OCI-LY3 (cell line): ENCODE results near the gene SLC36A1.

Experiments
- H2AFZ ChIP-seq: fragments of 200-600, 300-600 bp; shearing (Covaris generic); 2 replicates; pipeline ENCODE4 v1.6.0; 2014; ENCODE audit warnings: antibody characterized with exemption, low read depth, low read length
- H3K27ac ChIP-seq: fragments of 200-600, 300-600 bp; sonication (generic); 2 replicates; pipeline ENCODE4 v1.5.1; 2014; ENCODE audit warnings: mild to moderate bottlenecking, low read length, moderate library complexity, mixed read lengths
- H3K27me3 ChIP-seq: fragments of 200-600, 300-600 bp; sonication (generic); 2 replicates; pipeline ENCODE4 v1.6.1; 2014; ENCODE audit warnings: low read depth, low read length, mixed read lengths
- H3K36me3 ChIP-seq: fragments of 200-600, 300-600 bp; sonication (generic); replicated peaks from 2 replicates; pipeline ENCODE3; 2014; ENCODE audit warnings: low read depth, low read length, mixed read lengths
- H3K4me1 ChIP-seq: fragments of 300-600, 200-600 bp; sonication (generic); 2 replicates; pipeline ENCODE4 v1.6.1; 2014; ENCODE audit warnings: low read length, mixed read lengths
- H3K4me2 ChIP-seq: fragments of 200-600, 300-600 bp; sonication (generic); 2 replicates; pipeline ENCODE4 v1.6.1; 2014; ENCODE audit warnings: low read length, mixed read lengths
- H3K4me3 ChIP-seq: fragments of 300-600, 200-600 bp; sonication (generic); 2 replicates; pipeline ENCODE4 v1.5.1; 2014; ENCODE audit warnings: antibody characterized with exemption, mild to moderate bottlenecking, low read length, moderate library complexity
- H3K79me2 ChIP-seq: fragments of 300-600, 200-600 bp; shearing (Covaris generic); 2 replicates; pipeline ENCODE4 v1.6.1; 2014; ENCODE audit warnings: mild to moderate bottlenecking, low read length, mixed read lengths
- H3K9ac ChIP-seq: fragments of 300-600, 200-600 bp; shearing (Covaris generic); 2 replicates; pipeline ENCODE4 v1.6.0; 2014; ENCODE audit warnings: mild to moderate bottlenecking, low read length, moderate library complexity
- H3K9me3 ChIP-seq: fragments of 200-600, 300-600 bp; shearing (Covaris generic); 2 replicates; pipeline ENCODE4 v1.6.1; 2014; ENCODE audit warnings: low read length, mixed read lengths; ENCODE audit not compliant: insufficient read depth
- H4K20me1 ChIP-seq: fragments of 200-600, 300-600 bp; sonication (generic); 2 replicates; pipeline ENCODE4 v1.6.1; 2016; ENCODE audit warnings: low read length, mixed read lengths; ENCODE audit not compliant: insufficient read depth
- EZH2phosphoT487 ChIP-seq: fragments of 200-600 bp; shearing (Covaris generic); IDR thresholded peaks from 2 replicates; pipeline ENCODE4 v1.6.1; 2018; ENCODE audit warnings: antibody characterized with exemption, mixed run types, low read depth
- TF ChIP-seq, protein P1 (sequence below): fragments of 200-600, 300-600 bp; sonication (generic); IDR thresholded peaks from 2 replicates; pipeline ENCODE4 v1.5.1; 2014; ENCODE audit warnings: antibody characterized with exemption, low read length, low read depth

The SLC36A1 gene

GRCh38 chr5:151447174-151448037 lies at the start of gene SLC36A1:
Gene SLC36A1, plus strand, starts transcription at chr5:151447603. Its CDS starts 11,190 bp downstream, at chr5:151458793.
- Histone ChIP-seq H3K4me2 (peak within 1 kb of the TSS; percentile 99), H3K36me3 (no peaks in the 10 kb centered on the region), H2AFZ (peak within 1 kb of the TSS; percentile 81; the same call in 1 of the 2 replicates), H3K9me3 (no peaks in the 10 kb centered on the region), H3K79me2 (no peaks in the 10 kb centered on the region), H3K4me3 (peak within 1 kb of the TSS; percentile 82), H3K4me1 (peaks cover 14% of the 10 kb centered on the region), H3K27ac (no peak within 1 kb of the TSS), H4K20me1 (no peaks in the 10 kb centered on the region), H3K9ac (peak within 1 kb of the TSS; percentile 58), H3K27me3 (no peaks in the 10 kb centered on the region)
- TF ChIP-seq, protein P1, sequence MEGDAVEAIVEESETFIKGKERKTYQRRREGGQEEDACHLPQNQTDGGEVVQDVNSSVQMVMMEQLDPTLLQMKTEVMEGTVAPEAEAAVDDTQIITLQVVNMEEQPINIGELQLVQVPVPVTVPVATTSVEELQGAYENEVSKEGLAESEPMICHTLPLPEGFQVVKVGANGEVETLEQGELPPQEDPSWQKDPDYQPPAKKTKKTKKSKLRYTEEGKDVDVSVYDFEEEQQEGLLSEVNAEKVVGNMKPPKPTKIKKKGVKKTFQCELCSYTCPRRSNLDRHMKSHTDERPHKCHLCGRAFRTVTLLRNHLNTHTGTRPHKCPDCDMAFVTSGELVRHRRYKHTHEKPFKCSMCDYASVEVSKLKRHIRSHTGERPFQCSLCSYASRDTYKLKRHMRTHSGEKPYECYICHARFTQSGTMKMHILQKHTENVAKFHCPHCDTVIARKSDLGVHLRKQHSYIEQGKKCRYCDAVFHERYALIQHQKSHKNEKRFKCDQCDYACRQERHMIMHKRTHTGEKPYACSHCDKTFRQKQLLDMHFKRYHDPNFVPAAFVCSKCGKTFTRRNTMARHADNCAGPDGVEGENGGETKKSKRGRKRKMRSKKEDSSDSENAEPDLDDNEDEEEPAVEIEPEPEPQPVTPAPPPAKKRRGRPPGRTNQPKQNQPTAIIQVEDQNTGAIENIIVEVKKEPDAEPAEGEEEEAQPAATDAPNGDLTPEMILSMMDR = peak; percentile 78
- no peak for TF ChIP-seq EZH2phosphoT487

DNA sequence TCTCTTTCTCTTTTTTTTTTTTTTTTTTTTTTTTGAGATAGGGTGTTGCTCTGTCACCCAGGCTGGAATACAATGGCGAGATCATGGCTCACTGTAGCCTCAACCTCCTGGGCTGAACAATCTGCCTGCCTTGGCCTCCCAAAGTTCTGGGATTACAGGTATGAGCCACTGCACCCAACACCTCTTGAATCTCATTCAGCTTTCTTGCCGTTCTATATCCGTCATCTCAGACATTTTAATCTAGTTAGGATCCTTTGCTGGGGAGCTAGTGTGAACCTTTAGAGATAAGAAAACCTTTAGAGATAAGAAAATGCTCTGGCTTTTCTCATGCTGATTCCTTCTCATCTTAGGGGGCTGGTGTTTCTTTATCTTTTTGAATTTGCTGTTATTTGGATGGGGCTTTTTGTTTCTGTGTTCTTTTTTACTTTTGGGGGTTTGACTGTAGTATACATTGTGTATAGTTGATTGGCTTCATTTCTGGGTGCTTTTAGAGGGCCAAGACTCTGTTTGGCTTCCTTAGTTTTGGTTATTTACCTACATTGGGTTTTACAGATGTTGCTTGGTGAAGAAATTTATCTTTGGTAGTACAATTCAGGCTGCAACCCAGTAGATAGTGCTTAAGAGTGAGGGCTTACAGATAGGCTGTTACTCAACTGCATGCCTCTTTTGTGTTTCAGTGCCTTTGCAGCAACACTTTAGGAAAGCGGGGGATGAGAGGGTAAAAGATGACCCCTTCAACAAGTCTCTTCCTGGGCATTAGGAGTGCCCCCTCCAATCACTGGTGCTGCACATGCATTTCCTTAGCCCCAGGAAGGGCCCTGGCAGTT lies 41.9 kb upstream of the SLC36A1 start:
- Histone ChIP-seq H4K20me1 (no peaks in the 10 kb centered on the region), H3K4me3 (no peak overlapping the region), H3K27ac (no peak overlapping the region), H3K79me2 (no peaks in the 10 kb centered on the region), H3K27me3 (no peaks in the 10 kb centered on the region), H3K4me2 (no peak overlapping the region), H3K9ac (no peak overlapping the region), H3K36me3 (no peaks in the 10 kb centered on the region), H2AFZ (no peak overlapping the region), H3K9me3 (no peaks in the 10 kb centered on the region), H3K4me1 (peaks cover 12% of the 10 kb centered on the region)
- TF ChIP-seq, protein P1 = no peak
- no peak for TF ChIP-seq EZH2phosphoT487

GRCh38 chr5:151406322-151406947 lies 41.0 kb upstream of the SLC36A1 start:
- Histone ChIP-seq H3K79me2 (no peaks in the 10 kb centered on the region), H3K4me2 (peak overlapping the region; percentile 84), H3K4me3 (peak overlapping the region; percentile 69), H4K20me1 (no peaks in the 10 kb centered on the region), H3K9me3 (no peaks in the 10 kb centered on the region), H3K27me3 (no peaks in the 10 kb centered on the region), H3K27ac (no peak overlapping the region), H2AFZ (peak overlapping the region; percentile 72), H3K4me1 (peaks cover 12% of the 10 kb centered on the region), H3K36me3 (no peaks in the 10 kb centered on the region), H3K9ac (peak overlapping the region; percentile 28; the same call in 1 of the 2 replicates)
- TF ChIP-seq, protein P1 = peak; percentile 58
- no peak for TF ChIP-seq EZH2phosphoT487
